Sigmoid colon (tissue), 7 donors: Measurements from ENCODE around the gene SLC27A2. TPM values are rescaled to one million over a fixed set of nuclear protein-coding genes. Genes with fewer than 3 reads are reported as not detected.

Experiments used
- DNase-seq: peaks from one replicate; pipeline ENCODE4 v3.0.0-alpha.2; 2019
- H3K27ac ChIP-seq, 4 donors: fragments of 200-600 bp; sonication (generic); one replicate each; pipeline ENCODE4 v1.5.1; 2016 to 2019; ENCODE audit warnings: mild to moderate bottlenecking in 1 of 4
- H3K27me3 ChIP-seq, 3 donors: fragments of 200-600 bp; sonication (generic); one replicate each; pipeline ENCODE4 v1.5.1; 2019; ENCODE audit warnings: mild to moderate bottlenecking in 1 of 3
- H3K36me3 ChIP-seq, 4 donors: fragments of 200-600 bp; sonication (generic); one replicate each; pipeline ENCODE4 v1.5.1; 2016 to 2019
- H3K4me1 ChIP-seq, 4 donors: fragments of 200-600 bp; sonication (generic); one replicate each; pipeline ENCODE4 v1.5.1; 2017 to 2019
- H3K4me3 ChIP-seq, 4 donors: fragments of 200-600 bp; sonication (generic); one replicate each; pipeline ENCODE4 v1.5.1; 2017 to 2019; ENCODE audit warnings: mild to moderate bottlenecking in 2 of 4, moderate library complexity in 1 of 4
- H3K9me3 ChIP-seq, 4 donors: fragments of 200-600 bp in 3 of 4; sonication (generic) in 3 of 4; one replicate each; pipeline versions ENCODE4 v1.5.1 to v1.6.1; 2013 to 2019
- EP300 ChIP-seq, 4 donors: sonication (generic); formaldehyde crosslinking; IDR thresholded peaks; one replicate each; pipeline ENCODE4 v1.6.1; 2017; ENCODE audit warnings: antibody characterized with exemption in 4 of 4
- POLR2A ChIP-seq, 2 donors: fragments of 450-650 bp; IDR thresholded peaks; one replicate each; pipeline ENCODE4 v1.6.1; 2016; ENCODE audit warnings: antibody characterized with exemption in 2 of 2, mild to moderate bottlenecking in 2 of 2, moderate library complexity in 2 of 2
- POLR2AphosphoS5 ChIP-seq, 4 donors: sonication (generic); formaldehyde crosslinking; IDR thresholded peaks; one replicate each; pipeline ENCODE4 v1.6.1; 2017; ENCODE audit warnings: antibody characterized with exemption in 4 of 4
- WGBS, 2 donors: extraction: QIAGEN DNeasy Blood & Tissue Kit; methylation state at CpG; one replicate each; pipeline ENCODE4 v1.1.7; 2013; 5-methylcytosine and 5-hydroxymethylcytosine counted together
- intact Hi-C: fragments of 100-400 bp; cut with DNase I; formaldehyde crosslinking; loops from one replicate; pipeline ENCODE4 v1.15.1; 2023
- polyA plus RNA-seq, 3 donors: library from polyadenylated mRNA; stranded (reverse); fragments of 200-250 nt; gene quantifications; one replicate each; pipeline ENCODE4 v1.2.3, GENCODE V29; 2013
- total RNA-seq, 4 donors: library from RNA; depleted of rRNA; stranded (reverse); fragments of >200 nt; gene quantifications; one replicate each; pipeline ENCODE4 v1.1.0, GENCODE V29; 2016
- TF ChIP-seq, protein P1 (sequence below), 4 experiments: fragments of 450-650 bp in 3 of 4; fragments of 200-600 bp in 1 of 4; IDR thresholded peaks; one replicate each; pipeline ENCODE4 v1.5.1; 2016 to 2019; ENCODE audit warnings: antibody characterized with exemption in 4 of 4, mild to moderate bottlenecking in 3 of 4, moderate library complexity in 2 of 4
- donor health status: healthy with polysubstance abuse.
- donor health status: Bipolar disorder and iron deficiency.
- donor health status: healthy.

Gene SLC27A2
- total and polyA plus RNA-seq, 7 donors = 0.33 to 16.6 (median 4.6) TPM; not detected in 2

DNA sequence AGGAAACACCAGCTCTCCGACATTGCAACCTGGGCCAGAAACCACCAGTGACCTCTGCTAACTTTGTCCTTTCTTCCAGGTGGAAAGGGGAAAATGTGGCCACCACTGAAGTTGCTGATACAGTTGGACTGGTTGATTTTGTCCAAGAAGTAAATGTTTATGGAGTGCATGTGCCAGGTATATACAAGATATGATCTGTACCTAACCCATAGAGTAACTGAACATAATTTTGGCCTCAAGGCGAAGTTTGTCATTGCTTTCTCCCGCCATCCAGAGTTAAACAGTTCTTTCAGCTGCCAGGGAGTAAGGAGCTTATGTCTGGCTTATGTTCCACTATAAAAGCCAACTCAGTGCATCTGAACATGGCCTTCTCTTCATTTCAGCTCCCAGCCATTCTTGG is 46.9 kb downstream of the SLC27A2 start:
- intact Hi-C loops = no loop called here
- TF ChIP-seq EP300 (IDR thresholded peaks at IDR 0.05) = no peak
- no peak for TF ChIP-seq POLR2AphosphoS5 (IDR thresholded peaks at IDR 0.05)
- no peak for TF ChIP-seq POLR2A (IDR thresholded peaks at IDR 0.05)
- TF ChIP-seq, protein P1, sequence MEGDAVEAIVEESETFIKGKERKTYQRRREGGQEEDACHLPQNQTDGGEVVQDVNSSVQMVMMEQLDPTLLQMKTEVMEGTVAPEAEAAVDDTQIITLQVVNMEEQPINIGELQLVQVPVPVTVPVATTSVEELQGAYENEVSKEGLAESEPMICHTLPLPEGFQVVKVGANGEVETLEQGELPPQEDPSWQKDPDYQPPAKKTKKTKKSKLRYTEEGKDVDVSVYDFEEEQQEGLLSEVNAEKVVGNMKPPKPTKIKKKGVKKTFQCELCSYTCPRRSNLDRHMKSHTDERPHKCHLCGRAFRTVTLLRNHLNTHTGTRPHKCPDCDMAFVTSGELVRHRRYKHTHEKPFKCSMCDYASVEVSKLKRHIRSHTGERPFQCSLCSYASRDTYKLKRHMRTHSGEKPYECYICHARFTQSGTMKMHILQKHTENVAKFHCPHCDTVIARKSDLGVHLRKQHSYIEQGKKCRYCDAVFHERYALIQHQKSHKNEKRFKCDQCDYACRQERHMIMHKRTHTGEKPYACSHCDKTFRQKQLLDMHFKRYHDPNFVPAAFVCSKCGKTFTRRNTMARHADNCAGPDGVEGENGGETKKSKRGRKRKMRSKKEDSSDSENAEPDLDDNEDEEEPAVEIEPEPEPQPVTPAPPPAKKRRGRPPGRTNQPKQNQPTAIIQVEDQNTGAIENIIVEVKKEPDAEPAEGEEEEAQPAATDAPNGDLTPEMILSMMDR (IDR thresholded peaks at IDR 0.05) = no peak
- 93 to 94% methylated on average over 3 of the region's 3 CpGs for WGBS, 2 donors

DNA sequence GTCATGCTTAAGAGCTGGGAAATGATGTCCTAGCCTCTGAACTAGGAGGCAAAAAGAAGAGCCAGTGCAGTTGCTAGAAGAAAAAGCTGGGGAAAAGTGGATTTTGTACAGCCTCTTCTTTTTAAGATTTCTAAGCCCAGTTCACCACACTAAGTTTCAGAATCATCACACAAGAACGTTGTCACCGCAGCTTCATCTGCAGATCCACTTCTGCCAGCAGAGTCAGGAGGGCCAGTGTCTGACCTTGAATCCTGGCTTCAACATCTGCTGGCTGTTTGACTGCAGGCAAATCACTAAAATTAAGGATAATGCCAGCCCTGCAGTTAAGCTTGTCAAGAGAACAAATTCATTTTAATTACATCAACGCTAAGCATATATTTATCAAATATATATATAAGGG is 47.3 kb downstream of the SLC27A2 start:
- no peaks in the 10 kb centered on the region for H3K36me3 ChIP-seq
- no peaks in the 10 kb centered on the region for H3K27me3 ChIP-seq
- TF ChIP-seq EP300 (IDR thresholded peaks at IDR 0.05) = no peak
- TF ChIP-seq, protein P1 (IDR thresholded peaks at IDR 0.05) = no peak
- no peak for TF ChIP-seq POLR2AphosphoS5 (IDR thresholded peaks at IDR 0.05)
- TF ChIP-seq POLR2A (IDR thresholded peaks at IDR 0.05) = no peak
- no peak for DNase-seq
- 76 to 92% methylated on average over 3 of the region's 3 CpGs for WGBS, 2 donors
- H3K4me1 ChIP-seq = no peaks in the 10 kb centered on the region
- no peaks in the 10 kb centered on the region for H3K9me3 ChIP-seq
- H3K27ac ChIP-seq = no peak overlapping the region
- H3K4me3 ChIP-seq = no peak overlapping the region
- intact Hi-C loops = no loop called here

More for the DNA sequence above, 46.9 kb downstream of the SLC27A2 start:
- Histone ChIP-seq H3K36me3 (no peaks in the 10 kb centered on the region), H3K4me1 (no peaks in the 10 kb centered on the region), H3K27ac (no peak overlapping the region), H3K27me3 (no peaks in the 10 kb centered on the region), H3K9me3 (no peaks in the 10 kb centered on the region), H3K4me3 (no peak overlapping the region)
- no peak for DNase-seq

DNA sequence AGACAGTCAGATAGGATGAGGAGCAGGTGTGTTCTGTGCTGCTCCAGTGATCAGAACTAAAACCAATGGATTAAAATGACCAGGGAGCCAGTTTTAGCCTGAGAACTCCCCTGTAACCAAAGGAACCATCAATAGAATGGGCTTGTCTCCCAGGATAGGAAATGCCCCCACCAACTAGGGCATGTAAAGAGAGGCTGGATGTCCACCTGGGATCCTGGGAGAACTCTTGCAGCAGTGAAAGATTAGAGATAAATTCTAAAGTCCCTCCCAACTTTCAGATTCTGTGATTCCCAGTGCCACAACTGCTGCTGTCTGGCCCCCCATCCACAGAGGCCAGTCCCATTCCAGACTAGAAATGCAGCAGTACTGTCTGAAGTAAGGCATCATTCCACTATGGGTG is 49.8 kb downstream of the SLC27A2 start:
- Histone ChIP-seq H3K4me1 (no peaks in the 10 kb centered on the region), H3K36me3 (no peaks in the 10 kb centered on the region), H3K27me3 (no peaks in the 10 kb centered on the region), H3K4me3 (no peak overlapping the region), H3K27ac (no peak overlapping the region), H3K9me3 (no peaks in the 10 kb centered on the region)
- intact Hi-C loops = no loop called here
- DNase-seq = no peak
- TF ChIP-seq, protein P1 (IDR thresholded peaks at IDR 0.05) = no peak
- TF ChIP-seq POLR2AphosphoS5 (IDR thresholded peaks at IDR 0.05) (no peak), EP300 (IDR thresholded peaks at IDR 0.05) (no peak), POLR2A (IDR thresholded peaks at IDR 0.05) (no peak)

DNA sequence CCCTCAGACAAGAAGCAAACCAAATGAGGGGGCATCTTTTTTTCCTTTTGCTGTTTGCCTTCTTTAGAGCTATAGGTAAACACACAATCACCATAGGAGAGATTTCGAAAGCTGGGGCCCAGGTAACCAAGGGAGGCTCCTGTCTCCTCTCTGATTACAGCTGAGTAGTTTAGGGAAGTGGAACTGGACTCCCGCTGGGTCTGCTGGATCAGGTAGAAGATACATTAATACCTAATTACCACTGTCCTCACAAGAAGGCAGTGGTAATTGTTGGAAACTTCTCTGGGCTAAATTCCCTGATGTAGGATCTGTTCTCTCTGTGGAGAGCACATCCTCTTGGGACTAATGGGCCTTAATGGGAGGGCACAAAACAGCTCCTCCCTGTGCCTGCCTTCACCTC is 50.8 kb downstream of the SLC27A2 start:
- H3K36me3 ChIP-seq = no peaks in the 10 kb centered on the region
- TF ChIP-seq, protein P1 (IDR thresholded peaks at IDR 0.05) = no peak
- TF ChIP-seq EP300 (IDR thresholded peaks at IDR 0.05) = no peak
- TF ChIP-seq POLR2AphosphoS5 (IDR thresholded peaks at IDR 0.05) = no peak
- no peak for TF ChIP-seq POLR2A (IDR thresholded peaks at IDR 0.05)
- no peak for DNase-seq
- no peaks in the 10 kb centered on the region for H3K9me3 ChIP-seq
- no peak overlapping the region for H3K27ac ChIP-seq
- no peaks in the 10 kb centered on the region for H3K4me1 ChIP-seq
- intact Hi-C loops = no loop called here
- H3K4me3 ChIP-seq = no peak overlapping the region
- no peaks in the 10 kb centered on the region for H3K27me3 ChIP-seq
- 90 to 91% methylated on average over 2 of the region's 2 CpGs for WGBS, 2 donors

DNA sequence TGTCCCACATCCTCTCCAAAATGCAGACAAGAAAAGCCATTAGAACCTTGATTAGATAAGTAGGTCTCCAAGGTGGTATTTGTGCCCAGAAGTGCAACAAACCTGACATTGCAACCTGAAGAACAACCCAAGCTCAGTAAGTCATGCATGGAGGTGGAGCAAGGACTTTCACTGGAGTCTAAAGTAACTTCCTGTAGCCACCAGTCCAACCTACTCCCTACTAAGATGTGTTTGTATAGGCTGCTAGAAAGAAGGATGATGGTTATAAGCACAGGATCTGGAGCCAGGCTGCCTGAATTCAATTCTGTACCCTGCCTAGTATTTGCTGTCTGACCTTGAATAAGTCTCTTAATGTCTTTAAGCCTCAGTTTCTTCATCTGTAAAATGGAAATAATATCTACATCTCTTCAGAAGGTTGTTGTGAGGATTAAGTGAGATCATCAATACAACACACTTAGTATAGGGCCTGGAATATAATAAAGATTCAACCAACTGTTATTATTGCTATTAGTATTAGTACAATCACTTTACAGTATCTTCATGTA is 51.3 kb downstream of the SLC27A2 start:
- intact Hi-C loops = no loop called here
- no peak for DNase-seq
- no peaks in the 10 kb centered on the region for H3K27me3 ChIP-seq
- no peaks in the 10 kb centered on the region for H3K4me1 ChIP-seq
- H3K36me3 ChIP-seq = no peaks in the 10 kb centered on the region
- no peak overlapping the region for H3K27ac ChIP-seq
- H3K4me3 ChIP-seq = no peak overlapping the region
- H3K9me3 ChIP-seq = no peaks in the 10 kb centered on the region
- TF ChIP-seq, protein P1 (IDR thresholded peaks at IDR 0.05) = no peak
- TF ChIP-seq POLR2A (IDR thresholded peaks at IDR 0.05) = no peak
- TF ChIP-seq EP300 (IDR thresholded peaks at IDR 0.05) = no peak
- TF ChIP-seq POLR2AphosphoS5 (IDR thresholded peaks at IDR 0.05) = no peak
